22Rv1 (cell line): ENCODE results near the gene ZNF423.

Experiments
- H3K27ac ChIP-seq: fragments of 450-650 bp; 2 replicates; pipeline ENCODE4 v1.5.1; 2017
- CTCF ChIP-seq: fragments of 450-650 bp; IDR thresholded peaks from 2 replicates; pipeline ENCODE4 v1.5.1; 2017; ENCODE audit warnings: mild to moderate bottlenecking
- ZFX ChIP-seq: fragments of 450-650 bp; IDR thresholded peaks from 2 replicates; pipeline ENCODE4 v1.6.1; 2017; ENCODE audit warnings: antibody characterized with exemption, borderline replicate concordance

The ZNF423 gene

GRCh38 chr16:49851468-49851787, 4.5 kb downstream of the ZNF423 start:
- no peak overlapping the region for H3K27ac ChIP-seq

GRCh38 chr16:49850558-49851467, 5.1 kb downstream of the ZNF423 start:
- H3K27ac ChIP-seq = no peak overlapping the region
- TF ChIP-seq CTCF (no peak), ZFX (no peak)

More at GRCh38 chr16:49851468-49851787, 4.5 kb downstream of the ZNF423 start:
- TF ChIP-seq CTCF = no peak

- TF ChIP-seq ZFX = no peak
- TF ChIP-seq CTCF = no peak
- no peak overlapping the region for H3K27ac ChIP-seq
Measured at GRCh38 chr16:49849754-49850108, 6.2 kb downstream of the ZNF423 start.

- TF ChIP-seq ZFX (no peak), CTCF (no peak)
- H3K27ac ChIP-seq = no peak overlapping the region
Measured at GRCh38 chr16:49849037-49849753, 6.7 kb downstream of the ZNF423 start.

- no peak overlapping the region for H3K27ac ChIP-seq
- no peak for TF ChIP-seq CTCF
- no peak for TF ChIP-seq ZFX
Measured at GRCh38 chr16:49848530-49848929, 7.4 kb downstream of the ZNF423 start.

GRCh38 chr16:49846800-49847199, 9.1 kb downstream of the ZNF423 start:
- no peak overlapping the region for H3K27ac ChIP-seq
- TF ChIP-seq CTCF = no peak
- no peak for TF ChIP-seq ZFX

GRCh38 chr16:49844359-49844758, 11.6 kb downstream of the ZNF423 start:
- TF ChIP-seq ZFX (no peak), CTCF (no peak)
- no peak overlapping the region for H3K27ac ChIP-seq
